ENCODE data around the gene FSHR.

Gene FSHR

GRCh38 chr2:48915884-48916283 is 238.4 kb downstream of the FSHR start:
- DNase-seq (ENCODE audit: low read depth, low spot score): no peak
- no peak overlapping the region for H3K4me3 ChIP-seq (ENCODE audit: low read length)
- no CpG with 5 or more reads among the region's 19 CpGs for WGBS (ENCODE audit: insufficient coverage, insufficient read length)
- no peaks in the 10 kb centered on the region for H3K9me3 ChIP-seq (ENCODE audit: control insufficient read depth, insufficient read depth, low read length)
- no peaks in the 10 kb centered on the region for H3K27me3 ChIP-seq (ENCODE audit: control insufficient read depth, insufficient read depth, low read length)
- H3K36me3 ChIP-seq (ENCODE audit: control insufficient read depth, insufficient read depth, low read length): no peaks in the 10 kb centered on the region
- no peaks in the 10 kb centered on the region for H3K4me1 ChIP-seq (ENCODE audit: control insufficient read depth, insufficient read depth, low read length)
- H3K27ac ChIP-seq (ENCODE audit: low read length): no peak overlapping the region

- no peaks in the 10 kb centered on the region for H3K4me1 ChIP-seq (ENCODE audit: control insufficient read depth, insufficient read depth, low read length)
- H3K4me3 ChIP-seq (ENCODE audit: low read length): no peak overlapping the region
- no peak for DNase-seq (ENCODE audit: low read depth, low spot score)
- no CpG with 5 or more reads among the region's 10 CpGs for WGBS (ENCODE audit: insufficient coverage, insufficient read length)
- H3K9me3 ChIP-seq (ENCODE audit: control insufficient read depth, insufficient read depth, low read length): no peaks in the 10 kb centered on the region
- H3K27ac ChIP-seq (ENCODE audit: low read length): no peak overlapping the region
- no peaks in the 10 kb centered on the region for H3K27me3 ChIP-seq (ENCODE audit: control insufficient read depth, insufficient read depth, low read length)
- H3K36me3 ChIP-seq (ENCODE audit: control insufficient read depth, insufficient read depth, low read length): no peaks in the 10 kb centered on the region
These were observed 239.1 kb downstream of the FSHR start for GRCh38 chr2:48915227-48915626.

GRCh38 chr2:48914477-48915089 is 239.7 kb downstream of the FSHR start:
- Histone ChIP-seq H3K27ac (ENCODE audit: low read length) (no peak overlapping the region), H3K27me3 (ENCODE audit: control insufficient read depth, insufficient read depth, low read length) (no peaks in the 10 kb centered on the region), H3K4me1 (ENCODE audit: control insufficient read depth, insufficient read depth, low read length) (no peaks in the 10 kb centered on the region), H3K4me3 (ENCODE audit: low read length) (no peak overlapping the region), H3K9me3 (ENCODE audit: control insufficient read depth, insufficient read depth, low read length) (no peaks in the 10 kb centered on the region), H3K36me3 (ENCODE audit: control insufficient read depth, insufficient read depth, low read length) (no peaks in the 10 kb centered on the region)
- no peak for DNase-seq (ENCODE audit: low read depth, low spot score)
- no CpG with 5 or more reads among the region's 1 CpG for WGBS (ENCODE audit: insufficient coverage, insufficient read length)

Measured in iPS DF 6.9 (cell line).